ENCODE measurements around the gene CYBA.

The CYBA gene

DNA sequence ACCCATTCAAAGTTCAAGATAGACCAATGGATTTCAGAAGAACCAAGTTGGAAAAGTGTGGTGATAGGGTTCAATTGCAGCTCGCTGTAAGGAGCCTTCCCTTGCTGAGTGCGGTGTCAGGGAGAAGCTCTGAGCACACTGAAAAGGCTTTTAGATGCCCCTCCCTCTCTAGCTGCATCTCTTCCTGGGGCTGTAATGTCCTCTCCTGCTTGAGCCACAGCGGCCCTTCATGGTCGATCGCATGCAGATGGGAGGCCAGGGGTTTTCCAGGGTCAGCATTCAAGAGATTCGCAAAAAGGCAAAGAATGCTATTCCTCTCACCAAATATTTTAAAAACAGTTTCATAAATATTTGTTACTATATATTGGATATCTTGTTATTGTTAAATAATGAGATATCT, 56.9 kb downstream of the CYBA start:
- no peak for DNase-seq (ENCODE audit: low spot score)

DNA sequence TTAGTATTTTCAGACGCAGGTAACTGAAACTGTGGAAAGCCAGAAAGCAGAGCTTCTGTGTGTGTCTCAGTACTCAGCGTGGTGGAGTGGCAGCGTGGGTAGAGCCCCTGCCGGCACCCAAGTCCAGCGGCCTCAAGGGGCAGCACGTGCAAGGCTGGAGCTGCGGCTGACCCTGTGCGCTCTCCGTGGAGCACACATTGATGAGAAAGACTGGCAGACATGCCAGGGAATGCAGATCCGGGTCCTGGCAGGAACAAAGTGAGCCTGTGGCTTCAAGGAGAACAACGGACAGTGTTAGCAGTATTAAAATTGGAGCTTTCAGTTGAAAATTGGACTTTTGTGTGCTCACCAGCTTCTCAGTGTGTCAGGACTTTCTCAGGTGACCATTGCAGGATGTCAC, 57.4 kb downstream of the CYBA start:
- DNase-seq (ENCODE audit: low spot score), result no peak
